Activated gamma-delta T cell treated with anti-CD3 and anti-CD28 coated beads, Interleukin-2, amount 50 U/mL, for 16 hours (primary cell): Measurements from ENCODE around the gene SDF2.
"Not testable (repeated sequence)": the region's sequence is repeated elsewhere in the genome, so short reads cannot be mapped to it uniquely, and the experiment has no call there.

ENCODE experiments used
- DNase-seq: peaks from one replicate; pipeline ENCODE4 v3.0.0-alpha.2; 2020; ENCODE audit warnings: low read depth

SDF2 gene

GRCh38 chr17:28684963-28685362, 23.3 kb upstream of the SDF2 start:
- DNase-seq = no peak

GRCh38 chr17:28682655-28683054, 20.9 kb upstream of the SDF2 start:
- DNase-seq = no peak

- no peak for DNase-seq
Measured at GRCh38 chr17:28675980-28676379, 14.3 kb upstream of the SDF2 start.

- DNase-seq = no peak
Measured at GRCh38 chr17:28675490-28675889, 13.8 kb upstream of the SDF2 start.

GRCh38 chr17:28669918-28670317, 8.2 kb upstream of the SDF2 start:
- no peak for DNase-seq

- DNase-seq = no peak
Measured at GRCh38 chr17:28667870-28668269, 6.2 kb upstream of the SDF2 start.

GRCh38 chr17:28665994-28666393, 4.3 kb upstream of the SDF2 start:
- DNase-seq = no peak

- DNase-seq = no peak
Measured at GRCh38 chr17:28663723-28664122, 2.0 kb upstream of the SDF2 start.

- DNase-seq = no peak
Measured at GRCh38 chr17:28662527-28662829, 772 bp upstream of the SDF2 start.

GRCh38 chr17:28659497-28659881, 2.2 kb downstream of the SDF2 start:
- not testable (repeated sequence) for DNase-seq

- not testable (repeated sequence) for DNase-seq
Measured at GRCh38 chr17:28658766-28659496, 2.8 kb downstream of the SDF2 start.

GRCh38 chr17:28658342-28658741, 3.4 kb downstream of the SDF2 start:
- DNase-seq = not testable (repeated sequence)

GRCh38 chr17:28657756-28658155, 4.0 kb downstream of the SDF2 start:
- no peak for DNase-seq

- DNase-seq = no peak
Measured at GRCh38 chr17:28655160-28655559, 6.5 kb downstream of the SDF2 start.

- no peak for DNase-seq
Measured at GRCh38 chr17:28648698-28649097, 13.0 kb downstream of the SDF2 start.

- DNase-seq = no peak
Measured at GRCh38 chr17:28646039-28646754, 15.5 kb downstream of the SDF2 start.

- DNase-seq = no peak
Measured at GRCh38 chr17:28645576-28645939, 16.1 kb downstream of the SDF2 start.

- DNase-seq = peak; percentile 91
Measured at GRCh38 chr17:28644787-28645575, 16.7 kb downstream of the SDF2 start, which contains the start of gene BLTP2. BLTP2 (minus strand) TSS chr17:28645158; CDS start chr17:28645056, 102 bp downstream.

- DNase-seq = no peak
Measured at GRCh38 chr17:28643983-28644786, 17.5 kb downstream of the SDF2 start.

- no peak for DNase-seq
Measured at GRCh38 chr17:28641579-28641978, 20.1 kb downstream of the SDF2 start.

- DNase-seq = no peak
Measured at GRCh38 chr17:28635506-28635905, 26.2 kb downstream of the SDF2 start.

GRCh38 chr17:28634206-28634865, 27.4 kb downstream of the SDF2 start:
- DNase-seq = no peak
